Stimulated activated naive CD8-positive, alpha-beta T cell treated with anti-CD3 and anti-CD28 coated beads, Interleukin-15, amount 100 ng/mL, for 72 hours (primary cell): ENCODE results near the gene TSPAN1.

Experiments used
- ATAC-seq: fragments of 150-1000 bp; cut with Tn5 transposase; 2 replicates; pipeline ENCODE4 v1.10.0; 2021; ENCODE audit warnings: mild to moderate bottlenecking, moderate library complexity
- DNase-seq, 2 donors: peaks; one replicate each; pipeline ENCODE4 v3.0.0; 2021 to 2022
- H3K27ac Mint-ChIP-seq, 2 donors: one replicate each; pipeline ENCODE4 v1.8.0; 2022; ENCODE audit warnings: mild to moderate bottlenecking in 2 of 2, mixed read lengths in 2 of 2, moderate library complexity in 2 of 2
- H3K27me3 Mint-ChIP-seq: one replicate; pipeline ENCODE4 v1.8.0; 2022; ENCODE audit warnings: mixed read lengths
- H3K4me1 Mint-ChIP-seq: one replicate; pipeline ENCODE4 v1.8.0; 2022; ENCODE audit warnings: mild to moderate bottlenecking, mixed read lengths
- H3K4me3 Mint-ChIP-seq, 2 donors: one replicate each; pipeline ENCODE4 v1.8.0; 2022; ENCODE audit warnings: mild to moderate bottlenecking in 2 of 2, mixed read lengths in 2 of 2, moderate library complexity in 1 of 2
- H3K9me3 Mint-ChIP-seq, 2 donors: one replicate each; pipeline ENCODE4 v1.8.0; 2022; ENCODE audit warnings: mixed read lengths in 2 of 2

The TSPAN1 gene

DNA sequence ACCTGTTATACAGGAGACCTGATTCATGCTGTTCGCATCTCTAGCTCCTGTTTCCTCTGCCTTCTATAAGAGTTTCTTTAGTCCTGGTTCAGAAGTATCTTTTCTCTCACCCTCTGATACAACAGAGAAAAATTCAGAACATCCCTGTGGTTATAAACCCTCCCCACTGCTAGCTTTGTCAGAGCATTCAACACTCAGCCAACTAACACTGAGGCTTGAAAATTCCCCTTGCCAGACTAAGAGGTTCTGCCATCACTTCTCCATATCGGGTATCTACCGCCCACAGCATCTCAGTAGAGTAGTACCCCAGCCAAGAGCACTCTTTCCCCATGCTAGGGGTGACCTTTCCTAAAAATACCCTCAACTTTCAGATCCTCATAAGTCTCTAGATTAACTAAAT lies 22.9 kb upstream of the TSPAN1 start:
- no peaks in the 10 kb centered on the region for H3K27me3 Mint-ChIP-seq
- no peak overlapping the region for H3K27ac Mint-ChIP-seq
- ATAC-seq (no peak), DNase-seq (no peak)
- no peak overlapping the region for H3K4me3 Mint-ChIP-seq
- no peaks in the 10 kb centered on the region for H3K9me3 Mint-ChIP-seq
- no peaks in the 10 kb centered on the region for H3K4me1 Mint-ChIP-seq

DNA sequence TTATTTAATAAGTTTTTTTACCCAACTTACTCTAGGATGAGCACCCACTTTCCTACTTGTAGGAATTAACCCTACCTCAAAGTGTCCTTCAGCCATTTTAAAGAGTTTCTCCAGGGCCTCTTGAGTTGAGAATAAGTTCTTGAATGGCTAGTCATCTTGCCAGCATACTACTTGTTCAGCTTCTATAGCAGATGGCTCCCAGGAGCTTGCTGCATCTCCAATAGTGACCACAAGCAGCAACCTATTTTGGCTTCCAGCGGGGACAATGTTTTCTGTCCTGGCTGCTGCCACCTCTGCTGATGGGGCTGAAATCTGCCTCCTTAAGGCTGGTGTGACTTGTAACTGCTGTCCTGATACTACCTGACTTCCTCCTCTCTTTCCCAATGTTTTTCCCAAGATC lies 21.7 kb upstream of the TSPAN1 start:
- no peak overlapping the region for H3K27ac Mint-ChIP-seq
- H3K9me3 Mint-ChIP-seq, result no peaks in the 10 kb centered on the region
- no peak overlapping the region for H3K4me3 Mint-ChIP-seq
- H3K4me1 Mint-ChIP-seq, result no peaks in the 10 kb centered on the region
- H3K27me3 Mint-ChIP-seq, result no peaks in the 10 kb centered on the region
- no peak for ATAC-seq
- DNase-seq, result no peak

DNA sequence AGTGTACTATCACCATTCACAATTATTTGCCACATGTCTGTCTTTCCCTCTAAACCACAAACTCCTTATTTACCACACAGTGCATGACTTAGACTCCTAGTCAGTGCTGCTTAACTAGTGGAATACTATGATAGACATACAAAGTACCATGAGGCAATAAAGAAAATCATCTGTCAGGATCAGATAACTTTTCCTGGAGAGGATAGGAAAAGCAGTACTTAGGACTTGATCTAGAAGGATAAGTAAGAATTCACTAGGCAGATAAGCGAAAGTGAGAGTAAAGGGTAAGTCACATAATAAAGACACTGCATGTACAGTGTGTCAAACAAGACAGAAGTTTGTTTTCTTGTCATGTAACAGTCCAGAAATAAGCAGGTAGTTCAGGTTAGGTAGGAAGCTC lies 21.2 kb upstream of the TSPAN1 start:
- no peak overlapping the region for H3K4me3 Mint-ChIP-seq
- ATAC-seq (no peak), DNase-seq (no peak)
- no peak overlapping the region for H3K27ac Mint-ChIP-seq
- H3K27me3 Mint-ChIP-seq, result no peaks in the 10 kb centered on the region
- no peaks in the 10 kb centered on the region for H3K4me1 Mint-ChIP-seq
- no peaks in the 10 kb centered on the region for H3K9me3 Mint-ChIP-seq

DNA sequence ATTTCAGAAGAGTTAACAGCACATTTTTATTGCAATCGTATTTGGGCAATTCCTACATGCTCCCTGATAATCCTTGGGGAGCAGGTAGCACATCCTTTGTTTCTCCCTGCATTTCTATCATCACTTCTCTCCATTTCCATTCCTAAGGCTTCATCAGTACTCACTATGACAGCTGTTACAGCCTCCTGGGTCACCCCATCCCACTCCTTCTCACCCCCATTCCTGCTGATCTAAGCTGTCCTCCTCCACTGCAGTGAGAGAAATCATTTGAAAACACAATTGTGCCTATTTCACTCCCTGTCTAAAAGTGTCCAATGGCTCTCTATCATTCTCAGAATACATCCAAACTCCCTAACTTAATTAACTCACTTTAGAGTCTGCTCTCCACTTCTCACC lies 17.0 kb upstream of the TSPAN1 start:
- Mint-ChIP-seq H3K4me1 (no peaks in the 10 kb centered on the region), H3K27me3 (no peaks in the 10 kb centered on the region), H3K9me3 (no peaks in the 10 kb centered on the region), H3K4me3 (no peak overlapping the region), H3K27ac (no peak overlapping the region)
- ATAC-seq (no peak), DNase-seq (no peak)

DNA sequence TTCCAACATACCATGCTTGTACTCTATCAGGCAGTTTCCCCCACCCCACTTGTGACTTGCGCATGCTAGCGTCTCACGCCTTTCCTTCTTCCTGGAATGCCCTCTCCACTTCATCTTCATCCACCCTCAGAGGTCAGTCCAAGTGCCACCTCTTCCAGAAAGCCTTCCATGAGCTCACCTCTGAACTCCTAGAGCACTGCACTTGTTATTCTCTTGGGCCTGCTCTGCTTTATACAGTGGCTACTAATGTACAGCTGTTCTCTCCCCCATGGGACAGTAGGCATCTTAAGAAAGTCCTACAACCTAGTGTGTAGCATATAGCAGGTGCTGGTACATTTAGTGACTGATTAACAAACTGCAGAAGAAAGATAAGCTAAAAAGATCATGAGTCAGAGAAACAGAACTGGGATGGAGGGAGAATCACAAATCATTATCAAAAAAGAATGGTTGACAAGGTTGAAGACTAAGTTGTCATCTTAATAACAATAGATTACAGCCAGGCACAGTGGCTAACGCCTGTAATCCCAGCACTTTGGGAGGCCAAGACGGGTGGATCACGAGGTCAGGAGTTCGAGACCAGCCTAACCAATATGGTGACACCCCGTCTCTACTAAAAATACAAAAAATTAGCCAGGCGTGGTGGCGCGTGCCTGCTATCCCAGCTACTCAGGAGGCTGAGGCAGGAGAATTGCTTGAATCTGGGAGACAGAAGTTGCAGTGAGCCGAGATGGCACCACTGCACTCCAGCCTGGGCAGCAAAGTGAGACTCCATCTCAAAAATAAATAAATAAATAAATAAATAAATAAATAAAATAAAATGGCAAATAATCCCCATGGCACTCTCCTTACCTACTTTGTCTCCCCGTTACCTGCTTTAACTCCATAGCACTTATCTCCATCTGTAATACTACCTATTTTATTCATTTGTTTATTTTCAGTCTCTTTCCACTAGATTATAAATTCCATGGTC lies 16.3 kb upstream of the TSPAN1 start:
- Mint-ChIP-seq H3K27me3 (no peaks in the 10 kb centered on the region), H3K4me1 (no peaks in the 10 kb centered on the region), H3K27ac (no peak overlapping the region), H3K4me3 (no peak overlapping the region), H3K9me3 (no peaks in the 10 kb centered on the region)
- no peak for ATAC-seq
- DNase-seq, result no peak

DNA sequence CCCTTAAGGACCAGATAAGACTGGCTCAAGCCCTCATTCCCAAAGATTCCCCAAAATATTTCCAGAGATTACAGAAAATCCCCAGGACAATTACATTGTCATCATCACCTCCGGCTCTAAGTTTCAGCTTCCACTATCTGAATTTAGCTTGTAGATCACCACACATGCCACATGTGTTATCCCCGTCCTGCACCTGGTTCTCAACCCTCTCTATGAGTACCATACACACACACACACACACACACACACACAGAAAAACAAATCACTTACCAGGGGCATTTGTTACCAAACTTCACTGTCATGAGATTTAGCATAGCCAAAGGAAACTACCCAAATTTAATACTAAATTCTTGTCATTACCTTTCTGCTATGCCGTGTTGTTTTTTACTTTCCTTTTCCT lies 15.4 kb upstream of the TSPAN1 start:
- no peak overlapping the region for H3K4me3 Mint-ChIP-seq
- H3K27me3 Mint-ChIP-seq, result no peaks in the 10 kb centered on the region
- no peak overlapping the region for H3K27ac Mint-ChIP-seq
- no peaks in the 10 kb centered on the region for H3K9me3 Mint-ChIP-seq
- DNase-seq, result no peak
- H3K4me1 Mint-ChIP-seq, result no peaks in the 10 kb centered on the region
- no peak for ATAC-seq

DNA sequence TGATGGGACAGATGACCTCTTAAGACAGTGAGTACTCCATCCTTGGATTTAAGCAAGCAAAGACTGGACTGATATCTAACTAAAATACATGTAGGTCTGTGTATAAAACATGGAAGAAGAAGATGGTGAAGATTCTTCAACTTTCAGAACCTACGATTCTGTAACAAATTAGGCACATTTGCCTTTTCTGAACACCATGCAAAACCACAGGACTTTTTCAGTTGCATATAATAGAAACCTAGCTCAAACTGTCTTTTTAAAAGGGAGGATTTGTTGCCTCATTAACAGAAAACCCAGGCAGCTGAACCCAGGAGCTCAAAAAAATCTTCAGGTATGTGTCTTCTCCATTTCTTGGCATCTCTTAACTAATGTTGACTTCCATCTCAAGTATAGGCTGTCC lies 14.7 kb upstream of the TSPAN1 start:
- DNase-seq (no peak), ATAC-seq (no peak)
- H3K4me1 Mint-ChIP-seq, result no peaks in the 10 kb centered on the region
- H3K27me3 Mint-ChIP-seq, result no peaks in the 10 kb centered on the region
- H3K27ac Mint-ChIP-seq, result no peak overlapping the region
- no peaks in the 10 kb centered on the region for H3K9me3 Mint-ChIP-seq
- H3K4me3 Mint-ChIP-seq, result no peak overlapping the region

DNA sequence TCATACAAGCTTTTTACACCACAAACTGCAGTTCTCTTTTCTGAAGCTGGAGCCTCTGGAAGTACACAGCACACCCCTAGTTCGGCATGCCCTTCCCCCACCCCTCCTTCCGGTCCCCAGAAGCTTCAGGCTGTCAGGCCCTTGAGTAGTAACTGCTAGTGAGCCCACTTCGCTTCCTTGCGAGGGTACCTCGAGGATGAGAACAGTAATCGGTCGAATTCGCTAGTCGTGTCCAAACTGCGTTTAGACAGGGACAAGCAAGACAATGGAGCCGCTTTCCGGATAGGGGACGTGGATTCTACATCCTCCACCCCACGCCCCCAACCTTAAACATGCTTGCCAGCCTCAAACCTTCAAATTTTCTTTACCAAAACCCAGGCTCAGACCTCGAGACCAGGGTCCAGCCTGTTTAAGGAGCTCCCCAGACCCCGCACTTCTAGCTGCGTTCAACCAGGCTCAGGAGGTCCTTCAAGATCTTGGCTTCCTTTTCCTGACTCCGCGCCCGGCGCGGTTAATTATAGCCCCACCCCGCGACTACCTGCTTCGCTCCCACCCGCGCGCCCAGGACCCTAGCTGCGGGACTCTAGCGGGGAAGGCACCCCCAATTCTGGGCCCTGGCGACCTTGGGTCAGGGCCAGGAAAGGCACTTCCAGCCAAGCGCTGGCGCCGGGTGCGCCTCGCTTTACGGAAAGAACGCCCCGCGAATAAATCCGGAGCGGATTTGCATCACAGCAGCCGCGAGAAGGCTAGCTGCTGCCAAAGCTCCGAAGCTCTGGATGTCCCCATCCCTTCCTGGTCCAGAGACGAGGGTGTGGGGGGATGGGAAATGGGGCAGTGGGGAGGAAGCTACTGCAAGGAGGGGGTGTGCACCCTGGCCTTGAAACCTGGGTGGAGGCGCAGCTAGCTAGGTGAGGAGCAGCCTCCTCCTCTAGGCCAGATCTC lies 8.1 kb upstream of the TSPAN1 start:
- peak overlapping the region; percentile 77 to 94 for H3K4me3 Mint-ChIP-seq
- ATAC-seq (peak; percentile 77), DNase-seq (peak; percentile 40 to 54)
- H3K27ac Mint-ChIP-seq, result peak overlapping the region; percentile 94 to 95
- peaks cover 17% of the 10 kb centered on the region for H3K27me3 Mint-ChIP-seq
- no peaks in the 10 kb centered on the region for H3K9me3 Mint-ChIP-seq
- peaks cover 20% of the 10 kb centered on the region for H3K4me1 Mint-ChIP-seq

DNA sequence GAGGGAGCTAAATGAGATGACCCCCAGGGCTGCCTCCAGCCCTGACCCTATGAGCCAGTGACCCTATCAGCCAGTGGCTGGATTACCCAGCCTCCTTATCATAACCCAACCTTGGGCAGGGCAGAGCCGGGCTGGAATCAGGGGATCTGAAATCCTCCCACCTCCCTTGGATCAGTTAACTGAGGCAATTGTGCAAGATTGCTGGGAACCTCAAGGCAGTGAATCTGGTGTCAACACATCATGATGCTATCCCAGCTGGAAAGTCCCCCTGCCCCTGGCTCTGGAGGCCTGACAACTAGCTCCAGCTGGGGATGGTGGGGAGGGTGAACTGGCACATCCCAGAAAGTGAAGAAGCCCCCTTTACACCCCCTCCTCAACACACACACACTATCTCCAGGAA lies 6.4 kb upstream of the TSPAN1 start:
- no peak overlapping the region for H3K27ac Mint-ChIP-seq
- ATAC-seq, result no peak
- H3K4me3 Mint-ChIP-seq, result no peak overlapping the region
- DNase-seq, result no peak
- peaks cover 17% of the 10 kb centered on the region for H3K27me3 Mint-ChIP-seq
- no peaks in the 10 kb centered on the region for H3K9me3 Mint-ChIP-seq
- H3K4me1 Mint-ChIP-seq, result peaks cover 20% of the 10 kb centered on the region

DNA sequence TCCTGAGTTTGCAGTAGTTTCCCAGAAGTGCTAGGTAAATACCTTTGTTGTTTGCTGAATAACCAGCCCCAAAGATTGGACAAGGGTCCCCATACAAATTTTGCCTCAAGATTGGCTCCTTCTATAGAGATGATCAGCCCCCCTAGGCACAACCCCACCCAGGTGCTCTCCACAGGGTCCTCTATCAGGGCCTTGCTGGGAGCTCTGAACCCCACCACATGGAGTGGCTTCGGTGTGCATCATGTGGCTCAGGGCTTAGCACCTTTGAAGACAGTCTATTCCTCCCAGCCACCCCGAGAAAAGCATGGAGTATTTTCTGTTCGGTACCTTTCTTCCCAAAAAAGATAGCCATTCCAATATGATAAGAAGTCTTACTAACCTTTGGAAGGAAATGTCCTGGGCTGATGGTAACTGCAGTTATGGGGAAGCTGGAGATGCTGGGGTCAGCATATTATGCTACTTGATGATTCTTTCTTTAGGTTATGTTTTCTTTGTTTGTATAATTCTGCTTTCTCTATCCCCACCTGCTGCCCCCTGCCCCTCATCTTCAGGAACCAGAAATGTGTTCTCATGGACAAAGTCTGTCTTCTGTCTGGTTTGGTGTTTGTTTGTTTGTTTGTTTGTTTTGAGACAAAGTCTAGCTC lies 5.0 kb upstream of the TSPAN1 start:
- DNase-seq, result no peak
- Mint-ChIP-seq H3K27me3 (peaks cover 17% of the 10 kb centered on the region), H3K4me1 (peaks cover 20% of the 10 kb centered on the region), H3K27ac (no peak overlapping the region), H3K9me3 (no peaks in the 10 kb centered on the region), H3K4me3 (no peak overlapping the region)
- no peak for ATAC-seq

DNA sequence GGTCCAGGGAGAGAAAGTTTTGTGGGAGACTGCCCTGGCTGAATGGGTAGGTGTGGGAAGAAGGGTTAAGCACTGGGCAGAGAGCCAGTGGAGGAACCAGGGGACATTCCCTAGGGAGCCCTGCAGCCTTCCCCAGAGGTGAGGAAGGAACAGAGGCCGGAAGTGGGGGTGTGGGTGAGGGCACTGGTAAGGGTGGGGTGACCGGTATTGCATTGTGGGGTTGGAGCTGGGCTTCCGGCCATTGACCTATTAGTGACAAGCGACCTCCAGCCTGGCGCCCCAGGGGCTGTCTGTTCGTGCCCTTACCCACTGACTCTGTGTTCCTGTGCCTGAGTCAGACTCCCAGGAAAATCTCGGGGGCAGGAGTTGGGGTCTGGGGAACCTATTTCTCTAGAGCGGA lies 3.5 kb upstream of the TSPAN1 start:
- Mint-ChIP-seq H3K27me3 (peaks cover 17% of the 10 kb centered on the region), H3K9me3 (no peaks in the 10 kb centered on the region), H3K27ac (no peak overlapping the region), H3K4me1 (peaks cover 16% of the 10 kb centered on the region), H3K4me3 (no peak overlapping the region)
- ATAC-seq (no peak), DNase-seq (no peak)

DNA sequence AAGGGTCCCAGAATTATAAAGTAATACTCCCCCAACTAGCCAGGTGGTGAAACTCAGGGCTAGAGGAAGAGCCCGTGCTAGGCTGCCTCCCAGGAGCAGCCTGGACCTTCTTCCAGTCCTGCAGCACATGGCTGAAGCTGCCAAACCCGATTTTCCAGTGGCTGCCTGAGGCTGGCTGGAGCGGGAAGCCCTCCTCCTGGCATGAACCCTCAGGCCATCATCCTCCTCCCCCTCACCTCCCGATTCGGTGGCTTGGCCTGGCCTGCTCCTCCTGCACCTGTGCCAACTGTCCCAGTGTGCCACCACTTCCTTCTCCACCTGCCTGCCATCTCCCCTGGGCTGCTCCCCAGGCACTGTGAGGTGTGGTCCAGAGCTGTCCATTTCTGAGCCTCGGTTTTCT lies 3.0 kb upstream of the TSPAN1 start:
- ATAC-seq, result no peak
- no peaks in the 10 kb centered on the region for H3K9me3 Mint-ChIP-seq
- peaks cover 11% of the 10 kb centered on the region for H3K4me1 Mint-ChIP-seq
- H3K27me3 Mint-ChIP-seq, result peaks cover 17% of the 10 kb centered on the region
- H3K4me3 Mint-ChIP-seq, result no peak overlapping the region
- DNase-seq, result no peak
- no peak overlapping the region for H3K27ac Mint-ChIP-seq

DNA sequence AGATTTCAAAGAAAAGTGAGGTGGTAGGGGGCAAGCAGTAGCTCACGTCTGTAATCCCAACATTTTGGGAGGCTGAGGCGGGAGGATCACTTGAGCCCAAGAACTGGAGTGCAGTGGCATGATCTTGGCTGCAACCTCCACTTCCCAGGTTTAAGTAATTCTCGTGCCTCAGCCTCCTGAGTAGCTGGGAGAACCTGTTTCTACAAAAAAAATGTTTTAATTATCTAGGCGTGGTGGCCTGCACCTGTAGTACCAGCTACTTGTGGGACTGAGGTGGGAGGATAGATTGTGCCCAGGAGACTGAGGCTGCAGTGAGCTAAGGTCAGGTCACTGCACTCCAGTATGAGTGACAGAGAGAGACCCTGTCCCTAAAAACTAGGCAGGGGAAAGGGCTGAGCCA lies 2.6 kb upstream of the TSPAN1 start:
- Mint-ChIP-seq H3K9me3 (no peaks in the 10 kb centered on the region), H3K27ac (no peak overlapping the region), H3K4me1 (peaks cover 6% of the 10 kb centered on the region), H3K27me3 (peaks cover 17% of the 10 kb centered on the region), H3K4me3 (no peak overlapping the region)
- ATAC-seq (no peak), DNase-seq (no peak)

DNA sequence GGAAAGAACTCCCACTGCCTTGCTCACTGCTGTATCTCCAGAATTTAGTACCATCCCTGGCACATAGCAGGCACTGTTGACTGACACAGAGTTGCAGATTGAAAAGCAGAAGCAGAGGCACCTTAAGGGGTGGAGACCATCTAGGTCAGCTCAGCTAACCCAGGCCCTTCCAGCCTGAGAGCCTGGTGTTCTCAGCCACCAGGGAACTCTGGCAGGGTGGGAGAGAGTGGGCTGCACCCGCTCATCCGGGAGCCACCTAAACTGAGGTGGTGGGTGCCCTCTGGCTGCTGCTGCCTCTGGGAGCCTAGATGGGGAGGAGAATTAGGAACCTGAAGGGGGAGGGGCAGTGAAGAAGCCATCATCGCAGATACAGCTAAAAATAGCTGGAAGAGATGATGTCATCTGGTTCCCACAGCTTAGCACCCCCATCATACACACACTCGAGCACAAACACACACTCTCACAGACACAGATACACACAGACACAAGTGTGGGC lies 1.5 kb upstream of the TSPAN1 start:
- peaks cover 11% of the 10 kb centered on the region for H3K27me3 Mint-ChIP-seq
- no peak for ATAC-seq

DNA sequence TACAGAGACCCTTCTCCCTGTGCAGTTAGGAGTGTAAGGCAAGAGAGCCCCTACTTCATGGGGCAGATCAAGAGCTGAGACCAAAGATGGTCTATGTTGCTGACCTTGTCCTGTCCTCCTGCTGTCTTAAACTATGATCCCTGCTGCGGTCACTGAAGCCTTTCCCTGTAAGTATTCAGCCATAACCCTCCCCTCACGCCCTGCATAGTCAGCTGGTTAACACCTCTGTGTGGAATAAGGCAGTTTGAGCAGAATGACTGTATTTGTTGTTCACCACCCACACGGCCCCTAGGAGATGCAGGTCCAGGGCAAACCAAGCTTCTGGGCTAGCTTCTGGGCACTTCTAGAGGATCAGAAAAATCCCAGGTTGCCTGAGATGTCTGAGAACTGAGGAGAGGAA lies 356 bp downstream of the TSPAN1 start:
- Mint-ChIP-seq H3K4me1 (no peaks in the 10 kb centered on the region), H3K27me3 (no peaks in the 10 kb centered on the region), H3K9me3 (no peaks in the 10 kb centered on the region), H3K27ac (no peak overlapping the region), H3K4me3 (no peak overlapping the region)
- DNase-seq, result no peak
- peak; percentile 43 for ATAC-seq

More for the DNA sequence above, 1.5 kb upstream of the TSPAN1 start:
- H3K4me1 Mint-ChIP-seq, result no peaks in the 10 kb centered on the region
- no peak overlapping the region for H3K4me3 Mint-ChIP-seq
- H3K27ac Mint-ChIP-seq, result no peak overlapping the region
- no peak for DNase-seq
- no peaks in the 10 kb centered on the region for H3K9me3 Mint-ChIP-seq
